AG09309 (cell line): ENCODE results near the gene NBPF4.

Experiments
- DNase-seq: peaks from one replicate; pipeline ENCODE4 v3.0.0-alpha.2; 2010; ENCODE audit warnings: low read depth
- H3K4me3 ChIP-seq: 2 replicates; pipeline ENCODE4 v1.5.1; 2011; ENCODE audit warnings: mild to moderate bottlenecking, low read depth, low read length, moderate library complexity; ENCODE audit not compliant: control insufficient read depth
- TF ChIP-seq, protein P1 (sequence below): IDR thresholded peaks from 2 replicates; pipeline ENCODE4 v1.5.1; 2011; ENCODE audit warnings: mild to moderate bottlenecking, low read depth, low read length, inconsistent platforms; ENCODE audit not compliant: insufficient read depth, control insufficient read depth; ENCODE audit errors: missing control alignments

The NBPF4 gene

DNA sequence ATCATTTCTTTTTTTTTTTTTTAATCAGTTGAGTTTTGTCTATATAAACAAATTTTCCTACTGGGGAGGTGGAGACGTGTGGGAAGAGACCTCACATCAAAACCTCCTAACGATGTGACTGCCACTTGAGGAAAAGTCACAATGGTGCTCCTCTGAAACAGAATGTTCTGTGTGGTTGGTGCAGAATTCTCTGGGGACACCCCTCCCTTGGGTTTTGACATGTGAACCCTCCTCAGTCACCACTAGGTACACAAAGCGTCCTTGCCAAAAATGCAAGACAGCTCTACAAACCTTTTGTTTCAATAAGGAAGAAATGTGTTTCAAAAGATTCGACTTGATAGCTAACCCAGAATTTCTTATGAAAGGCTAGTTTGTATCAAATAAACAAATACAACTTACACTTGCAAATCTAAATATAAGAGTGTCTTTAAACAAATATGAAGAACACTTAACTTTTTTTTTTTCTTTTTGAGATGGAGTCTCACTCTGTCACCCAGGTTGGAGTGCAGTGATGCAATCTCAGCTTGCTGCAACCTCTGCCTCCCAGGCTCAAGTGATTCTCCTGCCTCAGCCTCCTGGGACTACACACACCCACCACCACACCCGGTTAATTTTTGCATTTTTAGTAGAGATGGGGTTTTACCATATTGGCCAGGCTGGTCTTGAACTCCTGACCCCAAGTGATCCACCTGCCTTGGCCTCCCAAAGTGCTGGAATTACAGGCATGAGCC, 53.0 kb downstream of the NBPF4 start:
- DNase-seq, result no peak
- H3K4me3 ChIP-seq, result no peak overlapping the region
- TF ChIP-seq, protein P1, sequence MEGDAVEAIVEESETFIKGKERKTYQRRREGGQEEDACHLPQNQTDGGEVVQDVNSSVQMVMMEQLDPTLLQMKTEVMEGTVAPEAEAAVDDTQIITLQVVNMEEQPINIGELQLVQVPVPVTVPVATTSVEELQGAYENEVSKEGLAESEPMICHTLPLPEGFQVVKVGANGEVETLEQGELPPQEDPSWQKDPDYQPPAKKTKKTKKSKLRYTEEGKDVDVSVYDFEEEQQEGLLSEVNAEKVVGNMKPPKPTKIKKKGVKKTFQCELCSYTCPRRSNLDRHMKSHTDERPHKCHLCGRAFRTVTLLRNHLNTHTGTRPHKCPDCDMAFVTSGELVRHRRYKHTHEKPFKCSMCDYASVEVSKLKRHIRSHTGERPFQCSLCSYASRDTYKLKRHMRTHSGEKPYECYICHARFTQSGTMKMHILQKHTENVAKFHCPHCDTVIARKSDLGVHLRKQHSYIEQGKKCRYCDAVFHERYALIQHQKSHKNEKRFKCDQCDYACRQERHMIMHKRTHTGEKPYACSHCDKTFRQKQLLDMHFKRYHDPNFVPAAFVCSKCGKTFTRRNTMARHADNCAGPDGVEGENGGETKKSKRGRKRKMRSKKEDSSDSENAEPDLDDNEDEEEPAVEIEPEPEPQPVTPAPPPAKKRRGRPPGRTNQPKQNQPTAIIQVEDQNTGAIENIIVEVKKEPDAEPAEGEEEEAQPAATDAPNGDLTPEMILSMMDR, result no peak

DNA sequence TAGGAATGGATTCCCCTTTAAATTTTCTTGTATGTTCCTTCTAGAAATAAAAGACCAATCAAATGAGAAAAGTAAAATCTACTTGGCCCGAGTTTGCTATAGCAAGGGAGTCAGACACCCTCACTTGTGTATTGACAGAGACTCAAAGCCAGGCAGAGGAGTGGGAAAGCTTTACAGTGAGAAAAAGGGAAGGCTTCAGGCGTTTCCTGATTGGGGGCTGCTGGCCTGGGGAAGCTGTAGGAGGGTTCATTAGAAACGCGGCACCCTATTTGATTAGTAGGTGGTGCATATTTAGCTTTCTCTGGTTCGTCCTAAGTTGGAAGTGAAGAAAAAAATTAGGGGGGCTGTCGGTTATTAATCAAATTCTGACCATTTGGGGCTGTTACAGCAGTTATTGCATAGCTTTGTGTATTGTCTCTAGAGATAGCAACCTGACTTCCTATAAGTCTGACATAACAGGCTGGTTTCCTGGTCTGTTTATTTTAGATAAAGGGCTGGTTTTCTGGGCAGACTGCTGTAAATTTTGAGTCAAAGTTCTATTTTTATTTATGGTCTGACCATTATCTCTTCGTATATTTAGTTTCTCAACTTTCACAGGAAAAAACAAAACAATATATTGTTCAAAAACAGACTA, 53.8 kb downstream of the NBPF4 start:
- TF ChIP-seq, protein P1, result no peak
- no peak for DNase-seq
- no peak overlapping the region for H3K4me3 ChIP-seq

- no peak for DNase-seq
- no peak overlapping the region for H3K4me3 ChIP-seq
- TF ChIP-seq, protein P1, result no peak
Observed at GRCh38 chr1:108188801-108189200, 55.1 kb downstream of the NBPF4 start.

DNA sequence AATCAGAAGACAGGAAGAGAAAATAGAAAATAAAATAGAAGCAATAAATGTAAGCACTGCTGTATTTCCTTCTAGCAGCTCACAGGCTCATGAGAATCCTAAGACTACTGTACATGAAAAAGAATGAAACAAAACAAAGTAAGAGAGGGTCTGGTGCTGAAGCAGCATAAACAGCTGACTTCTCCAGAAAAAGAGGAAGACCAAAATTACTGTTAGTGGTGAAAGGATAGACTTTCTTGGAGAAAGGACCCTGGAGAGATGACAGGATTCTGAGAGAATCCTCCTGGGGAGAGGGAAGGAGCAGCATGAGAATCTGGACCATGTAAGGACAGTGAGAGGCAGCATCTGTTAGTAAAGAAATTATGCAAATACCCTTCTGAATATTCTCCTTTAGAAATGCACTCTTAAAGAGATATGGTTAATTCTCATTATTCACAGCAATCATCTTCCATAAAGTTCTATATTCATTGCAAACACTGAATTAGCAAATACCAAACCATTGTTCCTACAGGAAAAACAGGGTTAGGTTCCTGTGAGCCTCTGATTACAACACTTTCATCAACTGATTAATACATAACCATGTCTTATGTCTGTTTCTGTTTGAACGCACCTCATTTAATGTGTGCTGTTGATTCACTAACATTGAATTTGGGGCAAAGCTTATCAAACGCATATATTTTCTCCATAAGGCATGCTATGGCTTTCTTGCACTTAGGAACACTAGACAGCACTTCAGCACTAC, 60.7 kb downstream of the NBPF4 start:
- TF ChIP-seq, protein P1, result no peak
- no peak overlapping the region for H3K4me3 ChIP-seq
- no peak for DNase-seq

GRCh38 chr1:108179018-108179417, 64.9 kb downstream of the NBPF4 start:
- no peak for DNase-seq
- TF ChIP-seq, protein P1, result no peak
- H3K4me3 ChIP-seq, result no peak overlapping the region
